ENCODE results near the gene VIM.
A peak's percentile ranks its signal among the peaks of the same experiment; 100 is the strongest.

Gene VIM

GRCh38 chr10:17229967-17230682 lies 2.1 kb downstream of the VIM start (continued):
- TF ChIP-seq ZNF394 (tag by site-specific recombination; IDR thresholded peaks at IDR 0.05; ENCODE audit: borderline replicate concordance) = peak; percentile 53; the same call in 1 of the 2 replicates
- peak; percentile 35; the same call in 1 of the 2 replicates for TF ChIP-seq PRDM6 (tag by site-specific recombination; IDR thresholded peaks at IDR 0.05)
- no peak for TF ChIP-seq MYNN (tag by site-specific recombination; IDR thresholded peaks at IDR 0.05; ENCODE audit: borderline replicate concordance)
- TF ChIP-seq GFI1B (tag by site-specific recombination; IDR thresholded peaks at IDR 0.05) = no peak; the same call in 1 of the 2 replicates
- peak; percentile 40 for TF ChIP-seq ZBTB17 (tag by site-specific recombination; IDR thresholded peaks at IDR 0.05)
- 0 out of 2 replicates have a peak, but pooled peaks have one; percentile 78 for TF ChIP-seq ZNF561 (tag by site-specific recombination; IDR thresholded peaks at IDR 0.05; ENCODE audit: borderline replicate concordance)
- no peak for TF ChIP-seq ZNF426 (tag by site-specific recombination; IDR thresholded peaks at IDR 0.05)
- TF ChIP-seq ATF2 (tag by site-specific recombination; IDR thresholded peaks at IDR 0.05; ENCODE audit: low read depth) = no peak
- TF ChIP-seq ZNF324 (tag by site-specific recombination; IDR thresholded peaks at IDR 0.05) = 0 out of 2 replicates have a peak, but pooled peaks have one; percentile 26
- peak; percentile 84; the same call in 1 of the 2 replicates for TF ChIP-seq ZNF837 (tag by site-specific recombination; IDR thresholded peaks at IDR 0.05)
- TF ChIP-seq ZNF48 (tag by site-specific recombination; IDR thresholded peaks at IDR 0.05) = no peak
- TF ChIP-seq ZNF792 (tag by site-specific recombination; IDR thresholded peaks at IDR 0.05) = no peak
- no peak for TF ChIP-seq ZNF350 (tag by site-specific recombination; IDR thresholded peaks at IDR 0.05)
- no peak for TF ChIP-seq ZNF416 (tag by site-specific recombination; IDR thresholded peaks at IDR 0.05)
- TF ChIP-seq ZNF555 (tag by site-specific recombination; conservative IDR thresholded peaks at IDR 0.05) = no peak
- peak; percentile 75 for TF ChIP-seq GLIS1 (tag by site-specific recombination; IDR thresholded peaks at IDR 0.05)
- TF ChIP-seq ZNF157 (tag by site-specific recombination; IDR thresholded peaks at IDR 0.05) = no peak
- TF ChIP-seq EGR2 (tag by site-specific recombination; IDR thresholded peaks at IDR 0.05; ENCODE audit: low read depth) = peak; percentile 62
- peak; percentile 17; the same call in 1 of the 2 replicates for TF ChIP-seq ZBTB7A (tag by site-specific recombination; IDR thresholded peaks at IDR 0.05; ENCODE audit: low read depth)
- no peak for TF ChIP-seq ZNF19 (tag by site-specific recombination; IDR thresholded peaks at IDR 0.05; ENCODE audit: low read depth)
- TF ChIP-seq ZNF514 (tag by site-specific recombination; IDR thresholded peaks at IDR 0.05) = no peak
- TF ChIP-seq BCL11B (tag by site-specific recombination; IDR thresholded peaks at IDR 0.05; ENCODE audit: low read depth) = no peak
- no peak for TF ChIP-seq ZNF223 (tag by site-specific recombination; IDR thresholded peaks at IDR 0.05)
- peak; percentile 74; the same call in 1 of the 2 replicates for TF ChIP-seq PATZ1 (tag by site-specific recombination; IDR thresholded peaks at IDR 0.05)
- TF ChIP-seq ZNF768 (tag by site-specific recombination; IDR thresholded peaks at IDR 0.05) = no peak
- no peak for TF ChIP-seq ZNF544 (tag by site-specific recombination; IDR thresholded peaks at IDR 0.05)
- TF ChIP-seq ZNF530 (tag by site-specific recombination; IDR thresholded peaks at IDR 0.05; ENCODE audit: low read depth) = no peak
- no peak for TF ChIP-seq YY1 (tag by site-specific recombination; IDR thresholded peaks at IDR 0.05)
- TF ChIP-seq ZNF707 (tag by site-specific recombination; IDR thresholded peaks at IDR 0.05) = no peak
- peak; percentile 33 for TF ChIP-seq ZBTB11 (tag by site-specific recombination; conservative IDR thresholded peaks at IDR 0.05; ENCODE audit: low read depth)
- TF ChIP-seq ZNF777 (tag by site-specific recombination; IDR thresholded peaks at IDR 0.05; ENCODE audit: borderline replicate concordance) = no peak
- TF ChIP-seq ZNF366 (tag by site-specific recombination; conservative IDR thresholded peaks at IDR 0.05) = peak; percentile 89

Measured in HEK293 (cell line).